Suppressor macrophage treated with lipopolysaccharide for 1 hour (primary cell): ENCODE results near the gene GCLC.
"Not testable (repeated sequence)": the region's sequence is repeated elsewhere in the genome, so short reads cannot be mapped to it uniquely, and the experiment has no call there.

Source experiments
- DNase-seq, 3 donors: peaks; one replicate each; pipeline ENCODE4 v3.0.0-alpha.2; 2020 to 2022

Gene GCLC

DNA sequence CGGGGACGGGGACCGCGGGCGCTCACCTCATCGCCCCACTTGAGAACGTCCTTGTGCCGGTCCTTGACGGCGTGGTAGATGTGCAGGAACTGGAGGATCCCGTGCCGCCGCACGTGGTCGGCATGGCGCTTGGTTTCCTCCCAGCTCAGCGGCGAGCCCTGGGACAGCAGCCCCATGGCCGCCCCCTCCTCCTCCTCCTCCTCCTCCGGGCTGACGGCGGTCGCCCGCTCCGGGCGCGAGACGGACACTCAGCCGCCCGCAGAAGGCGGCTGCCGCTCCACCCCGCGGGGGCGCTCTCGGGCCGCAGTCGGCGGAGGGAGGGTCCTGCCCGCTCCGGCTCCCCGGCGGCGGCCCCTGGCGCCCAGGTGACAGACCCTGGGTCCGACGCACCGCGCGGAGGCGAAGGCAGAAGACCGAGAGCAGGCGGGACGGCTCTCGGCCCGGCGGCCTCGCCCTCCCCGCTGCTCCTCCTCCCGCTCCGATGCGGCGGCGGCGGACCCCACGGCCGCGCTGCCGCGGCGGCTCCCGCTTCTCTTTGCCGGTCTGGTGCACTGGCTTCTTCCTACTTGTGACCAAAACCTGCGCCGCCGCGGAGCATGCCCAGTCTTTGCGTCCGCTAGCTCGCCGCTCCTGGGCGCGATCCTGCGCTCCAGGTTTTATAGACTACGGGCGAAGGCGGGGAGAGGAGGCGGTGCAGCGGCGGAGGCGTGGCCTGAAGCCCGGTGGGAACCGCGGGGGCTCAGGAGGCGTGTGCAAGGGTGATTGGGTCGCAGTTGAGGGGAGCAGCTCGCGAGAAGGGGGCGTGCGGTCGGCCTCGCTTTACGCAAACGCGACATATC is at the start of gene GCLC:
Gene GCLC, minus strand, starts transcription at position 632 of the 839 bp plus-strand sequence. Its CDS starts 456 bp downstream, at position 176.
- peak; percentile 95 to 97 (median 97) for DNase-seq

DNA sequence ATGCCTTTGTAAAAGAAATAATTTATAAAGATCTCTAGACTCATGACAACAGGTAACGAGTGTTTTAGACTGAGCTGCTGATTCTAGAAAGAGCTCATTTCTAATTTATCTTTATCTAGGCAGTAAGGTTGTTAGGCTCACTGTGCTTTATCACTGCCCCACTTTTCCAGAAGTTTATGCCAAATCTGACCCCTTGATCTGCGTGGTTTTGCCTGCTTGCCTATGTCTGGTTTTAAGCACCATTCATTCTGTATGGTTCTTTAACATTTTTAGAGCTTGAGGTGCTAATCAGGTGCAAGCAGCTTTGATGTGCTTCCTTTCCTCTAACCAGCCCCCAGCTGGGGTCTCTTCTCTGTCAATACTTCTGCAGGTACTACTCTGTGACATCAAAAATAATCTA is 49.7 kb upstream of the GCLC start:
- no peak for DNase-seq

DNA sequence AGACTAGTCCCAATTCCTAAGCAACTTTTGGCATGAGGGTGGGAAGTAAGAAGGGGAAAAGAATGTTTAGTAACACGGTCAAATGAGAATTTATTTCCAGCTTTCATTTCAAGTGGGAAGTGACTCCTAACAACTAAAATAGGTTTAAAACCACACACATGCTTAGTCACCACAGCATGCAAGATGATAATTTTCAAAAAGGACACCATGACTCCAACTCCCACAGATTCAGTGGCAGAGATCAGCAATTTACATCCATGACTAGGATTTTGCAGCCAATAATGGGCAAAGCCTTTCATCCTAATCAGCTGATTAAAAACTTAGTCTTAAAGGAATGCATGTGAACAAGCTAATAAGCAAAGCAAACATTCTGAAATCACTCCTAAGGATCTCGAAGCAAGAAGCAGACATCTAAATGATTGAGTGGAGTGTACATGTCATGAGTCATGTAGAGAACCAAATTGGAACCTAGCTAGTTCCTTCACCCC is 48.1 kb upstream of the GCLC start:
- DNase-seq: peak; percentile 78 to 95 (median 93)

DNA sequence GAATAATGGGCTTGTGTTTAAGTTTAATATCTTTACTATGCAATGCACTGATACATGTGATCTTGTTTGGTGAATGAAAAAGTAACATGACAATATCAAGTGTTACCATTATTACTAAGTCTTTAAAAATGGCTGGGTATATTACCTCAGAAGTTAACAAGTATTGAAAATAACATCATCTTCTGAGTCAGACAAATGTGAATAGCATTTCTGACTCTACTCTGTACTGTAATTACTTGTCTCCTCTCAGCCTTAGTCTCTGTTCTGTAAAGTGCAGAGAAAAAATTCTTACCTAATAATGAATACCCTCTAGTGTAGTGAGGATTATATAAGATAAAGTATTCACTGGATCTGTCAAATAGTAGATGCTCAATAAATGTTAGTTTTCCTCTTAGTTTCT is 47.0 kb upstream of the GCLC start:
- peak in 2 of 3 donors; percentile 63 to 66 for DNase-seq

DNA sequence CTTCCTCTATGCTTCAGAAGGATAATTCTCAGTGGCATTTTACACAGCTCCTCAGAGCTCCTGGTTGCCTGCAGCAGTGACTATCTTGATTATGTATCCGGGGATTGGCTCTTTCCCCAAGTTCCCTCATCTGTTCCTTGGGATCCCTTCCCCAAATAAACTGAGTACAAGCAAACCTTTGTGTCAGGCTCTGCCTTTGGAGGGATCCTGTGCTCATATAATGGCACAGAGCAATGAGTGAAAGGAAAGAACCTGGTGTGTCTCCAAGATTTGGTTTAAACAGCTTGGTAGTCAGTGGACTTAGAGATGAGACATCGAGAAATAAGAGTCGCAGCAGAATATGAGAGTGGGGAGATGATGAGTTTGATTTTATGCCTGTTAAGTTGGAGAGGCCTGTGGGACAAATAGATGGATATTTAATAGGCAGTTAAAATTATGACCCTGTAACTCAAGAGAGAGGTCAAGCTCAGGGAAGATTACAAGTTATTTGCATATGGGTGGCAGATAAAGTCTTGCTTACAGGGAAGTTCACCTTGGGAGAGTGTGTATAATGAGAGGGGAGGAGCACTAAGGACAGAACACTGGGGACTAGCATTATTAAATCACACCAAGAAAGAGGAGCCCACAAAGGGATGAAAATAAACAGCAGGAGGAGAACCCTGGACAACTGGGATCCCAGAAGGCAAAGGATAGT is 44.1 kb upstream of the GCLC start:
- no peak for DNase-seq

DNA sequence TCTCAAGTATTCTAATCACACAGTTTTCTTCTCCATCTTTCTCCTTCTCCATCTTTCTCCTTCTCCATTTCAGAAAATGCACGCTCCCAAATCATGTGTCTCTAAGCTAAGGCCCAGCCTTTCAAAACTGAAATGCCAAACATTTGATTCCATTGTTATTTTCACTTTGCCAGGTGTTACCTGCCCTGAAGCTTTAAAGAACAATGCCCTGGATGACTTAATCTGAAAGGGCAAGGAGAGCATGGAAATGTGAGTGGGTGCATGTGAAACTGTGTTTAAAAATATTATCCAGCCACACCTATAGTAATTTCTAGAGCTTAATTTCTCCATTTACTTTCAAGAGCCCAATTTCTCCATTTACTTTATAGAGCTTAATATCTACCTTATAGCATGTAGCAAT is 42.4 kb upstream of the GCLC start:
- DNase-seq: no peak

DNA sequence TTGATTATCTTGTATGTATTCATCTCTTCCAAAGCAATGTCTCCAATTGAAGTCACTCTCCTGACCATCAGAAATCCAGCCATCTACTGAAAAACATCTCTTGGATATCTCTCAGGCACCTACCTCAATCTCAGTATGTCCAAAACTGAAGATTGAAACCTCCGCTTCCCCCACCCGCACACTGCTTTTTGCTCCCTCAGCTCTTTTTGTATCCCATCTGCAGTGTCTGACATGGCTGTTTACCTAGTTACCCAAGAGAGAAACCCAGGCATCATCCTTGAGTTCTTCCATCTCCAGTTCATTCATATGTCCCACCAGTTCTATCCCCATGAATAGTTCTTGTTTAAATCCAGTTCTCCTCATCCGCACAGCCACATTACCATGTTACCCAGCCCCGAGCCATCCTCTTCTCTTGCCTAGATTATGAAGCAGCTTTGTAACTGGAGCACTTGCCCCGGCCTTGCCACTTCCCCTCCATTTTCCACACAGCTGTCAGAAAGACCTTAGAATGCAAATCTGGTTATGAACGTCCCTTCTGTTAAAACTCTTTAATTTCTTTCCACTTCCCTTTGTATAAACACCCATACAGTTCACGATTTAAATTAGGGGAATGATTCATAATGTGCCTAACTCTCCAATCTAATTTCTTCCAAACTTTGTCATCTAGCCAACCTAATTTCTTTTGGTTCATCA is 40.5 kb upstream of the GCLC start:
- peak; percentile 41 to 65 (median 52) for DNase-seq

DNA sequence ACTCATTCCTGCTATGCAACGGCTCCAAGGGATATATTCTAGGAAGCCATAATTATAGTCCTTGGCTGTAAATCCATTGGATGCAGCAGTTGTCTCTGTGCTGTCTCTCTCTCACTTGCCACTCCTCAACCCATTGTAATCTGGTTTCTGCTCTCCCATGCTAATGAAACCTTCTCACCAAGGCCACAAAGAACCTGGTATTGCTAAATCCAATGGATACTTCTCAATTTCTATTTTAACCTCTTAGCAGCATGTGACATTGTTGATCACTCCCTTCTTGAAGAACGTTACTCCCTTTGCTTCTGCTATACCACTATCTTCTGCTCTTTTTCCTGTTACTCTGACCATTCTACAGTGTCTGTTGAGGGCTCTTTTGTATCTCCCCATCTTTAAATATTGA is 39.8 kb upstream of the GCLC start:
- DNase-seq: peak; percentile 22 to 68 (median 61)

DNA sequence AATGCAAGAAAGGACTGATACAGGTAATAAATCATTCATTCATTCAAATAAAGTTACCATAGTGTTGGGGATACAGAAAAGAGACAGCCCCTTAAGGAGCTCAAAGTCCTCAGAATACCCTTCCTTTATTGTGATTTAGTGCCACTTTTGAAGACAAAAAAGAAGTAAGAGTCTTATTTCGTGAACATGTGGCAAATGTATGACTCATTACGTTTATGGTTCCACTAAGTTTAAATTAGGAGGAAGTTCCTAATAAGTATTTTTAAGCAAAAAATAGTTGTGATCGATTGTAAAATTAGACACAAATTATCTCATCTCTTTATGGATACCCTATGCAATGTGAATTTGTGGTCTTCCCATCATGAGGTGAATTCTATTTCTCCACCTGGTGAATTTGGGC is 38.5 kb upstream of the GCLC start:
- DNase-seq: peak in 2 of 3 donors; percentile 58 to 66

DNA sequence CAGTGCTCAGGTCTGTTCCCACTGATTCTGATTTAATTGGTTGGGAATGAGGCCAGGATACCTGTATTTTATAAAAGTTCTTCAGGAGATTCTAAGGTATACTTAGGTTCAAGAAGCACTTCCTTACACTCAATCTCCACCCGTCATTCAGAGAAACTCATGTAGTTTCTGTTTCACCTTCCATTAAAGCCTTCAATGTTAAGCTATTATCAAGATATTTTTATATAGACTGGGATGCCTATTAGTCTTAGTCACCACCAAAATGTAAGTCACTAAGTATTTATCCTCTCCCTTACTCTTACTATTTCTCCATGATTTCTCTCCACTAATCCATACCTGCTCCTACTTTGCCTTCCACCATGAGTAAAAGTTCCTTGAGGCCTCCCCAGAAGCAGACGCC is 38.1 kb upstream of the GCLC start:
- peak in 2 of 3 donors; percentile 36 to 43 for DNase-seq

DNA sequence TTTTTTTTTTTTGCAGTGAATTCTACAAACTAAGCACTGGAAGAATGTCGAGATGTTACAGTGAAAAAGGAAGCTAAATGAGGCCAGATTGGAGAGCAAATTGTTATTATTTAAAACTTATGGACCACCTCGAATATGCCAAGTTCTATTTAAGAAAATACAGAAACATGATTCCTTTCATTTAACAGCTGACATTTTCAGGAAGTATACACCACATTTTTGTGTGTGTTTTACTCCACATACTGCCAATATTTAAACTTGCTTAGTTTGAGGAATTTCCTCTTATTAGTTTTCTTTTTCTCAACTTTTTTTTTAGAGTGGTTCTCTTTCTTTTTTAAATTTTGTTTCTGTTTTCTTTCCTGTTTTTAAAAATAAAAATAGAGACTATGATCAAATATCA is 37.0 kb upstream of the GCLC start:
- DNase-seq: peak in 2 of 3 donors; percentile 62 to 80

DNA sequence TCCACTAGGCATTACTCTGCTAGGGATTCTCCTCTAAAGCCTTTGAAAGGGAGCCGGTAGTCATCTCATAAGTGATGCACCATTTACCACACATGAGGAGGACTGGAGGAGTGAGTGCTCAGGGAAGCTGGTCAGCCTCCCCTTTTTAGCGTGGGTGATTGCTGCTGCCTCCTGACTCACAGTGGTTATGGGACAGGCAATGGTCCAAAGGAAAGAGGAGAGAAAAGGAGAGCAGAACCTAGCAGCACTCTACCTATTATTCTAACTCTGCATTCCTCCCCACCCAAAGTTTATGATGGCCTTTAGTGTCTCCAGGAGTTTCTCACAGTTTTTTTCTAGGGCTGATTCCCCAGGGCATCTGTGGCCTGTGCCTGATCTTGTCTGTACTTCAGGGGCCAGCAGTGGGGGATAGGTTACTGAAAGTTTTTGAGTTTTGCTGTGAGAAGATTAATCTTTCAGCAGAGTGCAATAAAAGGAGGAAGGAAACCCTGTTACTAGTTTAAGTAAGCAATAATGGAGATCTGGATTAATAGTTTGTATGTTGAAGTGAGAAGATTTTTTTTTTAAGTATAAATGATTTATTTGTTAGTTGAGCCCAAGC is 36.4 kb upstream of the GCLC start:
- peak; percentile 77 to 85 (median 81) for DNase-seq

DNA sequence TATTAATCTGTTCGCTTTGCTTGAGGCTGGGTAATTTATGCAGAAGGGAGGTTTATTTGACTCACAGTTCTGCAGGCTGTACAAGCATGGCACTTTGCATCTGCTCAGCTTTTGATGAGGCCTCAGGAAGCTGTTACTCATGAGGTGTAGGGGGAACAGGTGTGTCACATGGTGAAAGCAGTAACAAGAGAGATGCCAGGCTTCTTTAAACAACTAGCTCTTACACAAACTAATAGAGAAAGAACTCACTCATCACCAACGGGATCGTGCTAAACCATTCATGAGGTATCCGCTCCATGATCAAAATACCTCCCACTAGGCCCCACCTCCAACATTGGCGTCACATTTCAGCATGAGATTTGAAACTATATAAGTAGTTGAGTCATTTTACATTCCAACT is 34.4 kb upstream of the GCLC start:
- no peak for DNase-seq

DNA sequence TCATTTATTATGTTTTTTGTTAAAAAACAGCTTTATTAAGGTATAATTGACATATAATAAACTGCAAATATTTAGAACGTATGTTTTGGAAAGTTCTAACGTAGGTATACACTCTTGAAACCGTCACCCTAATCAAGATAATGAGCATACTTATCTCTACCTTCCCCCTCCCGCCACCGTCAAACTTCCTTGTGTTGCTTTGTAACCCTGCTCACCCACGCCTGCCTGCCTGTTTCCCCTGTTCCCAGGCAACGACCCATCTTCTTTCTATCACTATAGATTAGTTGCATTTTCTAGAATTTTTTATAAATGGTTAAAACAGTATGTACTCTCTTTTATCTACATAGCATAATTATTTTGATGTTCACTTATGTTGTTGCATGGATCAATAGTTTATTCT is 33.5 kb upstream of the GCLC start:
- DNase-seq: no peak

DNA sequence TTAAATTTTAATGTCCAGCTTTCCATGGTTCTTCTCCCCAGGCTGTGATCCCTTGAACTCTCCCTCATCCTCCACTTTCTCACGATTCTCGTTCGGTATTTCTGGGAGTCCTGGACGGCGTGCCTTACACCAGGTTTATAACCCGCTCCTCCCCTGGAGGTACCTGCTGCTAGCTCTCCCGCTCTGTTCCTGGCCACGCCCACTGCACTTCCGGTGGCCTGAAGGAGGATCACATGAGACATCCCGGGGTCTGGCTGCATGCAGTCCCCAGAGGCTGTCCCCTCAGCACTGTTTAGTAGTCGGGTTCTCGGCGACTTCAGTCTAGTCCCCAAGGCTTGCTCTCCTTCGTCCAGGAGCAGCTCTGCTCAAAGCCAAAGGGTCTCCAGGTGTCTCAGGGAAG is 28.4 kb upstream of the GCLC start:
- DNase-seq: no peak

DNA sequence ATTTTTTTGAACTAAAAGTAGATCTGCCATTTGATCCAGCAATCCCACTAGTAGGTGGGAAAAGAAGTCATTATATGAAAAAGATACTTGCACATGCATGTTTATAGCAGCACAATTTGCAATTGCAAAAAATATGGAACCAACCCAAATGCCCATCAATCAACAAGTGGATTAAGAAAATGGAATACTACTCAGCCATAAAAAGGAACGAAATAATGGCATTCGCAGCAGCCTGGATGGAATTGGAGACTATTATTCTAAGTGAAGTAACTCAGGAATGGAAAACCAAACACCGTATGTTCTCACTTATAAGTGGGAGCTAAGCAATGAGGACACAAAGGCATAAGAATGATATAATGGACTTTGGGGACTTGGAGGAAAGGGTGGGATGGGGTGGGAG is 27.5 kb upstream of the GCLC start:
- DNase-seq: not testable (repeated sequence)

DNA sequence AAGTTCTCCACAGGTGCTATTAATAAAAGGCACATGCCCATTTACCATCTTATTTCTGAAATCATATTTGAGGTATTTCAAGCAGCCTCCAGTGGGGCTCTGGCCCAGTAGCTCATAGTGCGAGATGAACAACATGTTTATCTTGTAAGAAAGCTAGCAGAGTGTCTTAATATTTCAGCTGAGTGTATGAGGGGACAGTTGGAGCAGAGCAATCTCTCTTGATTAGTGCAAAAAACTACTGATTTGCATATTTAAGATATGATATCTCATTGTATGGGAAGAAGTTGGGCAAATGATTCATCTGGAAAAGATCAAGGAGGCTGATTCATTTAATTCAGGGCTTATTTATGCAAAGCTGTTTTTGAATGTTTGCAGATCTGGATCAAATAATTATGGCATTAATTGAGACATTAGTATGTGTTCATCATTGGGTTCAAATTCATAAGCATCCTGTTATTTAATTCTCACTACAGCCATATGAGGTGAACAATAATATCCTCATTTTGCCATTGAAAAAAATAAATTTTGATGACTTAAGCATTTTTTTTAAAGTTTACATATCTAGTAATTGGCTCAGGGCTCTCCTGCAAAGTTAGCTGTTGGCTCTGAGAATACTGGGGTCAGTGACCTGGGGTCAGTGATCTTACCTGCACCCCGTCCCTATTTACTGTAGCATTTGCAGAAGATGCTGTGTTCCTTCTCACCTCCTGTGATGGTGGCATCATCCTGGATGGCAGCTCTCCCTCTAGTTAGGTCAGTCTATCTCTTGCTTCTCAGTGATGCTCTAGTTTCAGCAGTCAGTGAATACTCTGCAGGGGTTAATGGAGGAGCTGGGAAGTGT is 24.1 kb upstream of the GCLC start:
- peak in 1 of 3 donors; percentile 56 for DNase-seq

DNA sequence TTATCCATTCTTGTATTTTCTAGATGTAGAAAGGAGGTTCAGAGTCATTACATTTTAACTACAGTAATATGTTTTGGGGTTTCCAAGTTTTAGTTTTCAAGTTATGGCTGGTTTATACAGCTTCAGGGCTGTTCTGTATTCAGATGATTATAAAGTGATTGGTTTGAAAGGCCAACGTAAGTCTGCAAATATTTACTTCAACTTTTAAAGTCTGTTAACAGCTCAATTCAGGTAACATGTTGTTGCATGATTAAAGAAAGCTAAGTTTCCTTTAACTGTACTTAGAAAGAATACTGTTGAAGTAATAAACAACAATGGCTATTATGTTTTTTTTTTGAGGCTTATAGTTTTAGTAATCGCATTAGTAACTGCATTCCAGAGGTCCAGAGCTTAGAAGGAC is 22.8 kb upstream of the GCLC start:
- no peak for DNase-seq

DNA sequence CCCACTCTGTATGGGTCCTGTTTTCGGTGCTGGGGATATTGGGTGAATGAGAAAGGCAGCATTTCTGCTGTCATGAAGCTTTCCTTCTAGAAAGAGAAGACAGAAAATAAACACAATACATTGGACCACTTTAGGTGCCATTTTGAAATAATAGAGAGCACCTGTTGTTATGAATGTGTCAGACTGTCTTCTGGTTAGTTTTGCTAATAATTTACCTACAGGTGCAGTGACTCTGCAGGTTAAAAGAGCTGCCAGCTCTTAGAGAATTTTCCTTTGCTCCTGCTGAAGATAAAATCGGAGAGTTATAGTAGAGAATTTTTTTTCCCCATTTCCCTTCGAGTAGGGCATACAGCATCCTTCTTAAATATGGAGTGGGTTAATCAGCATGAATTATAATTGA is 21.9 kb upstream of the GCLC start:
- no peak for DNase-seq

DNA sequence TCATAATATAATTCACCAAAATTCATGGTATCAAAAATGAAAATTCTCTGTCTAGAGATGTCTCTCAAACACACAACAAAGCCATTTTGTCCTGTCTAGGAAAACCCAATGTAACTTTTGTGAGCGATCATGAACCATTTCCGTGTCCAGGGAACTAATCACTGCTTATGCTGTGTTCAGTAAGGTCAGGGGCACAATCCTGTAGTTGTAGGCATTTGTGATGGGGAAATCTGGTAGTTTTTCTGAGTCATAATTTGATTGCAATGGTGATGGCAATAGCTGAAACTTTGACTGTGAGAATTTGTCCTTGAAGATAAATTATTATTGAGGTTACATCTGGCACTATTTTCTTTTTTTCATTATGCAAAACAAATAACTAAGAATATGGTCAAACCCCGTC is 21.0 kb upstream of the GCLC start:
- peak; percentile 58 to 85 (median 80) for DNase-seq

DNA sequence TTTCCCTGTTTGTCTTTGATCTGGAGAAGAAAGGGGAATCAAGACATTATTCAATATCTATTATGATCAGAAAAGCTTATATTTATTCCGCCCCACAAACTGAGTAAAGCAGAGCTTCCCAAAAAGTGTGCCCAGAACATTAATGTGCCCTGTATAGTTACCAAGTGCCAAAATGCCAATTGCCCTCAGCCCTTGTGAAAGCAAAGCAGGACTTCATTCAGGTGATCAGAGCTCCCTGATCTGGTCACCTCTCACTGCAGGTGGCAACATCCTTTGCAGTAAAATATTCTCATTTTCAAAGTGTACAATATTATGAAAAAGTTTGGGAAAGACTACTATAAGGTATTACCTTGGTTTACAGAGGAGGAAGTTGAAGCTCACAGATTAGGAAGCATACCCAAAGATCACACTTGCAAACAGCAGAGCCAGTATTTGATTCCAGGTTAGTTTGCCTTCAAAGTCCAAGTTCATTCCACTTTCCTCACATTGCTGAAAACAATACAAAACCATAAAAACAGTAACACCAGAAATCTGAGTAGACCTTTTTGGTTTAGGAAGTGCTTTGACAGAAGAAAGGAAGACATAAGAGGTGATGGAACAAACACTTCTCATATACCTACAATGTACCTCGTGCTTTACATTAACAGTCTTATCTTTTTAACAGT is 19.6 kb upstream of the GCLC start:
- DNase-seq: no peak
